Endothelial cell of umbilical vein (primary cell): ENCODE data around the gene NHS. TPM values are rescaled to one million over a fixed set of nuclear protein-coding genes. Genes with fewer than 3 reads are reported as not detected.

Experiments
- BruUV-seq: library from RNA; stranded (reverse); fragments of 400-500 nt; replicated peaks from 2 replicates; lab custom pipeline; 2021; lab: Mats Ljungman, UMichigan
- CTCF ChIA-PET: fragments of 300-600, 350-600 bp; sonication (Branson Sonifier 250); formaldehyde crosslinking; loops from one replicate; lab custom pipeline; 2021; ENCODE audit warnings: antibody characterized with exemption, inconsistent platforms; lab: Charles Lee
- POLR2A ChIA-PET: fragments of 300-600, 350-600 bp; sonication (Branson Sonifier 250); formaldehyde crosslinking; loops from one replicate; lab custom pipeline; 2021; ENCODE audit warnings: antibody characterized with exemption, inconsistent platforms; lab: Charles Lee
- DNase-seq: peaks from one replicate; pipeline ENCODE4 v3.0.0-alpha.2; 2011; ENCODE audit warnings: low read depth, low spot score
- FAIRE-seq: peaks from 2 replicates; lab custom pipeline; 2011; peaks lifted over from hg19 to GRCh38; lab: Jason Lieb, UNC
- H2AFZ ChIP-seq: 2 replicates; pipeline ENCODE4 v1.6.0; 2012; ENCODE audit warnings: low read depth, low read length, control low read depth, inconsistent platforms
- H3K27ac ChIP-seq: 2 replicates; pipeline ENCODE4 v1.5.1; 2011; ENCODE audit warnings: low read depth, mild to moderate bottlenecking, control low read depth, low read length, moderate library complexity; ENCODE audit not compliant: insufficient read depth
- H3K27me3 ChIP-seq, 2 experiments: 2 replicates each; pipeline versions ENCODE4 v1.6.0 to v1.6.1; 2011; ENCODE audit warnings: low read length in 2 of 2, mixed read lengths in 1 of 2; ENCODE audit not compliant: control insufficient read depth in 2 of 2, insufficient read depth in 2 of 2
- H3K36me3 ChIP-seq, 2 experiments: 2 replicates in 1 of 2; 3 replicates in 1 of 2; pipeline ENCODE4 v1.5.1; 2011; ENCODE audit warnings: low read length in 2 of 2, mild to moderate bottlenecking in 1 of 2, moderate library complexity in 1 of 2; ENCODE audit not compliant: control insufficient read depth in 2 of 2, insufficient read depth in 2 of 2; ENCODE audit errors: extremely low read depth in 1 of 2
- H3K4me1 ChIP-seq: 3 replicates; pipeline ENCODE4 v1.5.1; 2011; ENCODE audit warnings: mild to moderate bottlenecking, low read length; ENCODE audit not compliant: control insufficient read depth, insufficient read depth; ENCODE audit errors: extremely low read depth
- H3K4me2 ChIP-seq: 2 replicates; pipeline ENCODE4 v1.6.1; 2011; ENCODE audit warnings: low read length, control low read depth, mixed read lengths; ENCODE audit not compliant: insufficient read depth
- H3K4me3 ChIP-seq, 3 experiments: fragments of 200-600 bp in 1 of 3; sonication (generic), shearing (Covaris generic) in 1 of 3; replicated peaks in 1 of 3; 2 replicates each; pipeline ENCODE4 v1.5.1; 2011 to 2016; ENCODE audit warnings: control low read depth in 3 of 3, low read length in 3 of 3, mild to moderate bottlenecking in 2 of 3, inconsistent platforms in 1 of 3, low read depth in 1 of 3, moderate library complexity in 1 of 3; ENCODE audit not compliant: insufficient read depth in 1 of 3
- H3K79me2 ChIP-seq: 2 replicates; pipeline ENCODE4 v1.6.0; 2012; ENCODE audit warnings: low read length, inconsistent platforms; ENCODE audit not compliant: control insufficient read depth, insufficient read depth
- H3K9ac ChIP-seq: replicated peaks from 2 replicates; pipeline ENCODE3; 2011; ENCODE audit warnings: low read length, control low read depth; ENCODE audit not compliant: insufficient read depth; ENCODE audit errors: extremely low read depth
- H3K9me1 ChIP-seq: replicated peaks from 3 replicates; pipeline ENCODE4 v1.6.0; 2011; ENCODE audit warnings: mild to moderate bottlenecking, low read length; ENCODE audit not compliant: control insufficient read depth, insufficient read depth; ENCODE audit errors: extremely low read depth
- H3K9me3 ChIP-seq: replicated peaks from 2 replicates; pipeline ENCODE4 v1.5.1; 2012; ENCODE audit warnings: low read length, inconsistent platforms; ENCODE audit not compliant: control insufficient read depth, insufficient read depth
- H4K20me1 ChIP-seq: replicated peaks from 2 replicates; pipeline ENCODE3; 2011; ENCODE audit warnings: mild to moderate bottlenecking, low read length; ENCODE audit not compliant: control insufficient read depth, insufficient read depth; ENCODE audit errors: extremely low read depth
- CTCF ChIP-seq, 2 donors: IDR thresholded peaks; 1 replicate in 1 of 2; 2 replicates in 1 of 2; pipeline ENCODE4 v1.5.1; 2011; ENCODE audit warnings: low read length in 2 of 2, mild to moderate bottlenecking in 2 of 2, moderate library complexity in 2 of 2, control low read depth in 1 of 2, inconsistent platforms in 1 of 2, low read depth in 1 of 2; ENCODE audit not compliant: insufficient read depth in 1 of 2; ENCODE audit errors: extremely low read depth in 1 of 2
- EZH2 ChIP-seq: IDR thresholded peaks from 2 replicates; pipeline ENCODE4 v1.6.1; 2012; ENCODE audit warnings: borderline replicate concordance, low read depth, mild to moderate bottlenecking, moderate library complexity, low read length, inconsistent platforms; ENCODE audit not compliant: severe bottlenecking
- FOS ChIP-seq: IDR thresholded peaks from 2 replicates; pipeline ENCODE4 v1.6.1; 2011; ENCODE audit warnings: mild to moderate bottlenecking, low read length, moderate library complexity, borderline replicate concordance; ENCODE audit not compliant: insufficient read depth
- GATA2 ChIP-seq: IDR thresholded peaks from 2 replicates; pipeline ENCODE4 v1.7.0; 2011; ENCODE audit warnings: low read depth, mild to moderate bottlenecking, moderate library complexity, mixed read lengths, low read length; ENCODE audit not compliant: insufficient read length, insufficient read depth
- JUN ChIP-seq: IDR thresholded peaks from 2 replicates; pipeline ENCODE4 v1.6.1; 2011; ENCODE audit warnings: borderline replicate concordance, low read depth; ENCODE audit not compliant: insufficient read length, insufficient read depth
- MAX ChIP-seq: IDR thresholded peaks from 2 replicates; pipeline ENCODE4 v1.6.1; 2011; ENCODE audit not compliant: insufficient read depth, insufficient read length
- MYC ChIP-seq: IDR thresholded peaks from one replicate; pipeline ENCODE4 v1.6.1; 2011; ENCODE audit warnings: mild to moderate bottlenecking, low read depth, low read length
- POLR2A ChIP-seq: IDR thresholded peaks from 2 replicates; pipeline ENCODE4 v1.6.1; 2012; ENCODE audit warnings: low read depth, mild to moderate bottlenecking, control low read depth, low read length
- POLR2AphosphoS5 ChIP-seq: IDR thresholded peaks from 2 replicates; pipeline ENCODE4 v1.6.1; 2012; ENCODE audit warnings: low read depth, mild to moderate bottlenecking, control low read depth, low read length, moderate library complexity; ENCODE audit not compliant: insufficient read depth
- dilution Hi-C: fragments of 300-500 bp; cut with MboI; formaldehyde crosslinking; loops from one replicate; pipeline ENCODE4 v1.15.0; 2019; ENCODE audit warnings: low sequenced_read_pairs; ENCODE audit not compliant: extremely low pct_ligation_motif_present
- intact Hi-C: fragments of 100-400 bp; cut with micrococcal nuclease; formaldehyde crosslinking; loops from one replicate; pipeline ENCODE4 v1.10.0; 2022
- polyA plus RNA-seq, 4 experiments: library from polyadenylated mRNA; depleted of rRNA in 3 of 4; stranded (reverse) in 3 of 4; unstranded in 1 of 4; fragments of >200 nt; gene quantifications; 2 replicates each; pipeline versions ENCODE4 v1.2.1 to v1.2.3, GENCODE V29; 2011 to 2012; ENCODE audit warnings: missing spikeins in 1 of 4
- total RNA-seq: library from RNA; stranded (reverse); gene quantifications from 2 replicates; pipeline ENCODE4 v1.2.3, GENCODE V29; 2021

Gene NHS
- total and polyA plus RNA-seq, 2 donors (not counting 3 experiments of a cell fraction or from before 2014, with no cell fraction given), result 0.07 to 0.46 TPM

GRCh38 chrX:17596546-17597205 is 221.7 kb downstream of the NHS start:
- TF ChIP-seq CTCF (IDR thresholded peaks at IDR 0.05; ENCODE audit: extremely low read depth in 1 of 2, insufficient read depth in 1 of 2, low read depth in 1 of 2, low read length in 2 of 2) (no peak), MAX (no peak)
- Histone ChIP-seq H3K9me1 (no peaks in the 10 kb centered on the region), H3K9ac (no peak overlapping the region), H2AFZ (peak overlapping the region; percentile 54), H3K4me3 (no peak overlapping the region), H3K27me3 (no peaks in the 10 kb centered on the region), H3K4me1 (peaks cover 54% of the 10 kb centered on the region), H3K9me3 (no peaks in the 10 kb centered on the region), H3K36me3 (no peaks in the 10 kb centered on the region), H3K4me2 (peak overlapping the region; percentile 31), H4K20me1 (no peaks in the 10 kb centered on the region), H3K27ac (peak overlapping the region; percentile 72), H3K79me2 (no peaks in the 10 kb centered on the region)
- BruUV-seq, result no TSS peak
- FAIRE-seq, result peak; percentile 15
- dilution Hi-C loops, result no loop called here
- no peak for DNase-seq
- intact Hi-C loops, result loop anchor here (1.0 to 10.0 kb wide), 3 partner anchors 33 to 772 kb away; partner anchors contain the start of gene SCML2
- ChIA-PET POLR2A (no interaction called here), CTCF (no interaction called here)

- DNase-seq (no peak), FAIRE-seq (no peak)
- Histone ChIP-seq H3K4me2 (no peak overlapping the region), H2AFZ (peak overlapping the region; percentile 57), H3K79me2 (no peaks in the 10 kb centered on the region), H3K9me1 (no peaks in the 10 kb centered on the region), H3K36me3 (no peaks in the 10 kb centered on the region), H4K20me1 (no peaks in the 10 kb centered on the region), H3K27ac (no peak overlapping the region), H3K27me3 (no peaks in the 10 kb centered on the region), H3K9ac (no peak overlapping the region), H3K9me3 (no peaks in the 10 kb centered on the region), H3K4me1 (peaks cover 47% of the 10 kb centered on the region), H3K4me3 (no peak overlapping the region)
- ChIA-PET CTCF (no interaction called here), POLR2A (no interaction called here)
- TF ChIP-seq MYC (no peak), GATA2 (no peak), EZH2 (no peak), POLR2AphosphoS5 (no peak), JUN (no peak), MAX (no peak), CTCF (IDR thresholded peaks at IDR 0.05; ENCODE audit: extremely low read depth in 1 of 2, insufficient read depth in 1 of 2, low read depth in 1 of 2, low read length in 2 of 2) (no peak), FOS (no peak), POLR2A (no peak)
- no TSS peak for BruUV-seq
- intact Hi-C loops (loop anchor here (10.0 kb wide), 2 partner anchors 757 to 773 kb away; partner anchors contain the start of gene SCML2), dilution Hi-C loops (no loop called here)
Observed at GRCh38 chrX:17597327-17597726, 222.3 kb downstream of the NHS start.
